ELF-1 (cell line): ENCODE results near the gene SNTG2.

Source experiments
- DNase-seq: peaks from one replicate; pipeline ENCODE4 v3.0.0-alpha.2; 2016; ENCODE audit warnings: low read depth, low spot score

Gene SNTG2

DNA sequence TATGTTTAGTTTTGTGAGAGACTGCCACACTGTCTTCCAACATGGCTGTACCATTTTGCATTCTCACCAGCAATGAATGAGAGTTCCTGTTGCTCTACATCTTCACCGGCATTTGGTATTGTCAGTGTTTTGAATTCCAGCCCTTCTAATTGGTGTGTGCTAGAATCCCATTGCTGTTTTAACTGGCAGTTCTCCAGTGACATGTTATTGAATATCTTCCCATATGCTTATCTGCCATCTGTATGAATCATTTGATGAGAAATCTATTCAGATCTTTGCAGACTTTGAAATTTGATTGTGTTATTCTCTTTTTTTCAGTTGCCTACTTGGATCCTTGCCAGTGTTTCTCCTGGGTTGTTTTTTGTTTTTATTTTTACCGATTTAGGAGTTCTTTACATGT, 99.0 kb downstream of the SNTG2 start:
- no peak for DNase-seq

DNA sequence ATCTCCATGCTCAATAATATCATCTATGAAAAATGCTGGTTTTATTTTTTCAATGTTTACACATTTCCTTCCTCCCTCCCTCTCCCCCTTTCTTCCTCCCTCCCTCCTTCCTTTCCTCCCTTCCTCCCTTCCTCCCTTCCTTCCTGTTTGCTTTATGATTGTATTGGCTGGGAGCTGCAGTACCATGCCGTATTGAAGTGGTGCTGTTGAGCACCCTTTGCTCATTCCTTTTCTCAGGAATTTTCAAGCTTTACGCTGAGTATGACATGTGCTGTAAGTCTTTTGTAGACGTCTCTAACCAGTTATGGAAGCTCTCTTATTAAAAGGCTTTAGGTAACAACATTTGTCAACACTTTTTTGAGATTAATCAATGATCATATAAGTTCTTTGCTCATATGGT, 100.4 kb downstream of the SNTG2 start:
- peak; percentile 34 for DNase-seq

DNA sequence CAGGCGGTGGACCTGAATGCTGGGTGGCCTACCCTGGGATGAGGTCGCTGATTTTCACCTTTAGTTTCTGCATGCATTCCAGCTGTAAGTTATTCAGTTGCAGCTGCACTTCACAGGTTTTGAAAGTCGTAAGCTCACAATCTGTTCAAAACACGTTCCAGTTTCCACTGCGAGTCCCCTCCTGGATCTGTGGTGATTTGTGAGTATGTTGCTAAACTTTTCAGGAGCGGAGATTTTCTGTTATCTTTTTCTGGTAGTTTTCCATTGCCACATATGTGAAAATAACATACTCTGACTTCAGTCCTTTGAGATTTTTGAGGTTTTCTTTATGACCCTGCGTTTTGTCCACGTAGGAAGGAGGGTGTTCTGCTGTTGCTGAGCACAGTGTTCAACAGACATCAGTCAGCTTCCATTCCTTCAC, 102.1 kb downstream of the SNTG2 start:
- no peak for DNase-seq

DNA sequence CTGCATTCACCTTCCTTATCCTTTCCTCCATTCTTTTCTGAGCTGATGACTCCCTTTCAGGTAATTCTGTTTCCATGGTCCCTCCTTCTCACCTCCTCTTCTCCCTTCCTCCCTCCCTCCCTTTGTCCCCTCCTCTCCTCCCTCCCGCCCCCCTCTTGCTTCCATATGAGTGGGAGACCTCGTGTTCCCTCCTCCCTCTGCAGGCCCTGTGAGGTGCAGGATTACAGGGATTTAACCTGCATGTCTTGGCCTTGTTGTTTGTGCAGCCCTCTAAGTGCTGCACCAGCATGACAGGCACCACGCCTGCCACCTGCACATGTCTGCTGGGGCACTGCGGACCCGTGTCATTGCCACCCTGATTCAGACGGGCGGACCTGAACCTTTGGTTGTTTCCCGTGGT, 103.1 kb downstream of the SNTG2 start:
- DNase-seq: no peak

DNA sequence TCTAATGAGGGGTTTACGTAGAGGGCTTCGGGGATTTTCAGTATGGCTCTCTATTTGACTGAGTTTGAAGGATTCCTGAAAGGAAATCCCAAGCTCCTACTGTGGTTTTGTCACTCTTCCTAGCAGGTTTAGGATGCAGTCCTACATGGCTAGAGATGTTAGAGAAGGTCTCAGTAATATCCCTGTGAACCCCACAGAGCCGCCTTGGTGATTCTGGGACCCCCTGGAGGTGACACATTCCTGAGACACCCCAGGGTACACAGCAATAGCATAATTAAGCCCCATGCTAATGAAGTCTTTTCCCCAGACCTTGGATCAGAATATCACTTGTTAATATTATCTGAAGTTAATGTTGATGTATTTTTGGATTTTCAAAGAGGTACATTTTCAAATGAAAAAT, 103.8 kb downstream of the SNTG2 start:
- no peak for DNase-seq

DNA sequence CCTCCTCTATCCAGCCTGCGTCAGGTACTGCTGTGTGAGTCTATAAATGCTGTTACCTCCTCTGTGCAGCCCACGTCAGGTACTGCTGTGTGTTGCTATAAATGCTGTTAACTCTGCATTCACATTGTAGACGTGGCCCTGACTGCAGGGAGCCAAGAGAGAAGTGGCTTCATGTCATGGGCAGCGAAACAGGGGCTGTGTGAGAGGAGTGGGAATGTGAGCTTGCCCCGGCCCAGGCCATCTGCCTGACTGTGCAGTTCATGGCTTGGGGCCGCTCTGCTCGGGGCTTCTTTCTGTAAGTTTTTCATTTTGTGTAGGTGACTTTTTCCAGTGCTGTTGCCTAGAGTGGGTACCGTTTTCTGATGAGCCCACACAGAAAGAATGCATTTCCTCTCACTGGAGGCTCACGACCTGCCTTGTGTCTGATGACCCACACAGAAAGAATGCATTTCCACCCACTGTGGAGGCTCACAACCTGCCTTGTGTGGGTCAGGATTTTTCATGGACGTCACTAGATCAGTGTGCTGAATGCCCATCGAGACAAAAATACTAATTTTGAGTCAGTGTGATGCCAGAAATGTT, 104.5 kb downstream of the SNTG2 start:
- DNase-seq: no peak

DNA sequence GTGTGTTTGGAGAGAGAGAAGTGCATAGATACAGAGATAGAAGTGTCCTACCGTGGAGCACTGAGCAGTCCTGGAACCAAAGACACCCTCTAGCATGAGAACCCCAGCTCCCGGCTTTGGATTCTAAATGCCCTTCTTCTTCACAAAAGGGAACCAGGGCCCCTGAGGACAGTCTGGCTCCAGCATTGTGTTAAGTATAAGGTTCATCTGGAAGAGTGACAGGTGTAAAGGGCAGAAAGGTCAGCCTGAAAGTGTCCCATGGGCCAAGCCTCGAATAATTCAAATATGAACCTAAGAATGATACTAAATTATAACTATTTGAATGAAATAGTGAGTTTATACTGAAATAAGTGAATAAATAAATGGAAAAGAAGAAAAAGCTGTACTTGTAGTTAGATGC, 109.7 kb downstream of the SNTG2 start:
- no peak for DNase-seq

DNA sequence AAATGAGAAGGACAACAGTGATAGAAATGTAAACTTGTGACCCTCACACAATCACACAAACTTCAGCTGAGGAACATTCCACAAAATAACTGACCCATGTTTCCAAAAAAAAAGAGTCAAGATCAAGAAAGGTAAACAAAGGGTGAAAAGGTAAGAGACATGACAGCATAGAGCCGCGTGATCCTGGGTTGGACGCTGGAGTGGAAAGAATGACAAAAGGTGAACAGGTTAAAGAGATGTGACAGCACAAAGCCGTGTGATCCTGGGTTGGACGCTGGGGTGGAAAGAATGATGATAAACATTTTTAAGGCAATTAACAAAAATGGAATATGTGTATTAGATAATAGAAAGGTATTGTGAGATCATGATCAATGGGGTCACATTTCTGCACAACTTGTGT, 110.3 kb downstream of the SNTG2 start:
- no peak for DNase-seq

DNA sequence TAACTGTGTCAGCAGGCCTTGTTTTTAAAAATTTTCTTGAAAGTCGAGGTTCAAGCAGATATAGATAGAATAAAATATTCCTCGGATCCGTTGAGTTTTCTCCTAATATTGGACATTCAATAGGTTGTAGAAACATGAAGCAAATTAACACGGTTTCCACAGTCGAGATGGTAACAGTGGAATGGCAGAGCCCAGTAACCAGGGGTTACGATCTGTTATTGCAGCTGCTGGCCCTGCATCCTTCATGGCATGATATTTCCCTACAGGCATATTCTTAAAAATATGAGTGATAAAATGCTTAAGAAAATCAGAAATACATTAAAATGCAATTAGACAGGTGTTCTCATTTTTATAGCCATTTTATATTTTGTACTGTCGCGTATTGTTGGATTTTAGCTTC, 117.6 kb downstream of the SNTG2 start:
- DNase-seq: no peak

DNA sequence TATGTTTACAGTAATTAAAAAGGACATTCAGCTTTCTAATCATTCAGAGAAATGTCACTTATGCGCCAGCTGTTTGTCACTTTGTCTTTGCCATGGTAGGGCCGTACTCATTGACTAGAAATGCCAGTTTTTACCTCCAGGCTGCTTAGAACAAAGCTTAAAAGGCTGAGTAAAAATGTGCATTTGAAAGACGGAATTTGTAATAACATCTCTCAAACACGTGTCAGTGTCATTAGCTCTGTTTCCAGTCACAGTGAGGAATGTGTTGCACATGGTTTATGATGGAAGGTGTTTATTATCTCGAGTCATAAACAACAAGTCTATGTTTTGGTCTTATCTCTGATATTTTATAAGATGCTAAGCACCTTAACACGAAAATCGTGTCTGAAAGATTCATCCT, 118.2 kb downstream of the SNTG2 start:
- no peak for DNase-seq

DNA sequence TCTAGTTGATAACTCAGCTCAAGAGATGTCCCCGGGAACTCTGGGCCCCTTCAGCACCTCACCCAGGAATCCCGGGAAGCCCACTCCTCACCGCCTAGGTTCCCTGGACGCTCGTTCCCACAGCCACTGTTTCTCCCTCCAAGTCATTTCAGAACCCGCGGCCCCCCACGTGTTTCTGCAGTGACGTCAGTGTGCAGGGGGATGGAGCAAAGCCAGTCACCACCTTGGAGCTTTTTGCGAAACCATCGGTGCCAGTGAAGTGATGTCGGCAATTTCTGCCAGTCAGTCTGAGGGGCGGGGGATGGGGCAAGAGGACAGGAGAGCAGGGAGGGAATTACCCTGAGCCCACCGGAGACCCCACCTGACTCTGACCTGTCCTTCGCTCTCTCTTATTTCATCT, 119.2 kb downstream of the SNTG2 start:
- DNase-seq: no peak

DNA sequence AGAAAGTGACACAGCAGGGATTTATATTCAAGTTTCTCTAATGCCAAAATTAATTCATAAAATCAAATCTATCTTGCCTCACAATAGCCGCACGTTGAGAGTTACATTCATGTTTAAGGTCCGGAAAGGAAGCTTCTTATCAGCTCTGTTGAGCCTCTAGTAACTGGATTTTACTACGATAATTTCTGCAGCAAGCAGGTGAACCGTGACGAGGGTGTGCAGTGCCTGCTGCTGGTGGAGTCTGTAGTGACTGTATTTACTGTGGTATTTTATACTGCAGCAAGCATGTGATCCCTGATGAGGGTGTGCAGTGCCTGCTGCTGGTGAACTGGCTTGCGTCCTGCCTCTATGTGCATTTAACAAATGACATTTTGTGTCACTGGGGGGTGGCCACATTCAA, 120.0 kb downstream of the SNTG2 start:
- no peak for DNase-seq

DNA sequence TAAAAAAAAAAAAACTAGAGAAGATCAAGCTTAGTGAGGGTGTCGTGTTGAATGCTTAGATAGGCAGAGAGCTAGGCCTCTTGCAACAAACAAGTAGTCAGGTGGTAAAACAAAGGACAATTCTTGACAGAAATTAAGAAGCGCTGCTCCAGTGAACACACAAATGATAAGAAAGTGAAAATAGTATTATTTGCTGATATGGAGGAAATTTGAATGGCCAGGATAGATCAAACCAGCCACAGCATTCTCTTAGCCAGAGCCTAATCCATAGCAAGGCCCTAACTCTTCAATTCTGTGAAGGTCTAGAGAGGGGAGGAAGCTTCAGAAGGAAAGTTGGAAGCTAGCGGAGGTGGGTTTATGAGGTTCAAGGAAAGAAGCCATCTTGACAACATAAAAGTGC, 121.0 kb downstream of the SNTG2 start:
- no peak for DNase-seq

DNA sequence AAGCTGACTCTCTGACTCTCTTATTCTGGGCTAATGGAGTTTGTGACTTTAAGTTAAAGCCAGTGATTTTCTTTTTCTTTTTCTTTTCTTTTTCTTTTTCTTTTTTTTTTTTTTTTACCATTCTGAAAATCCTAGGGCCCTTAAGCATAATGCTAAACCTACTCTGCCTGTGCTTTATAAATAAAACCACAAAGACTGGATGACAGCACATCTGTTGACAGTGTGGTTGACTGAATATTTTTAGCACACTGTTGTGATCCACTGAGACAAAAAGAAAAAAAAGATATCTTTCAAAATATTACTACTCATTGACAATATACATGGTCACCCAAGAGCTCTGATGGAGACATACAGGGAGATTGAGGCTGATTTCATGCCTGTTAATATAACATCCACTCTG, 121.6 kb downstream of the SNTG2 start:
- no peak for DNase-seq

DNA sequence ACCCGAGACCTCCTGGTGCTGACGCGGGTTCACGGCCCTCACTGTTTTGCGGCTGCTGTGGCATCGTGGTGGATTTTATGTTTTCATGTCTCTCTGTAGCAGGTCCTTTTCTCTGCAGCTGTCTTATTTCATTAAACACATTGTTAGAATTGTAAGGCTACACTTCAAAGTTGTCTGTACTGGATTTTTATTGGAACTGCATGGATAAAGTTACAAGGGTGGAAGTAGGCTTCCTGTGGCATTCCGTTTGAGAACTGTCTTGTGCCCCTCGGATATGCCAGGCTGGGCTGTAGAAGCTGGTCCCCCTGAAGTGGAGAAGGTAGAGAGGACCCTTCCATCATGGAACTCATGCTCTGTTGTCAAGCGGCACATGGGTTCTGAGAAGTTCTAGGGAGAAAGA, 127.3 kb downstream of the SNTG2 start:
- DNase-seq: no peak

DNA sequence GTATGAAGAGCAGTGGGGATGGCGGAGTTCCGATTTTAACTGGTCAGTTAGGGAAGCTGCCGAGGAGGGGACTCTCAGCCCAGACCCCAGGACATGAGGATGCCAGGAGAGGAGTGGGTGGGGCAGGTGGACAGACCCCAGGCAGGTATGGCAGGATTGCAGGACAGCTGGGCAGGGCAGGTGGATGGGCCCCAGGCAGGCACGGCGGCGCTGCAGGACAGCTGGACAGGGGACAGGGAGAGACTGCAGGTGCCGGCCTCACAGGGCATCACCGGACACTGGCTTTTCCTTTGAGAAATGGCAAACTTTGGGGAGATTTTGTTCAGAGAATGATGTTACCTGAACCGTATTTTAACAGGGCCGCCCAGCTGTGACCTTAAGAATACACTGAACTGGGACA, 127.7 kb downstream of the SNTG2 start:
- no peak for DNase-seq

DNA sequence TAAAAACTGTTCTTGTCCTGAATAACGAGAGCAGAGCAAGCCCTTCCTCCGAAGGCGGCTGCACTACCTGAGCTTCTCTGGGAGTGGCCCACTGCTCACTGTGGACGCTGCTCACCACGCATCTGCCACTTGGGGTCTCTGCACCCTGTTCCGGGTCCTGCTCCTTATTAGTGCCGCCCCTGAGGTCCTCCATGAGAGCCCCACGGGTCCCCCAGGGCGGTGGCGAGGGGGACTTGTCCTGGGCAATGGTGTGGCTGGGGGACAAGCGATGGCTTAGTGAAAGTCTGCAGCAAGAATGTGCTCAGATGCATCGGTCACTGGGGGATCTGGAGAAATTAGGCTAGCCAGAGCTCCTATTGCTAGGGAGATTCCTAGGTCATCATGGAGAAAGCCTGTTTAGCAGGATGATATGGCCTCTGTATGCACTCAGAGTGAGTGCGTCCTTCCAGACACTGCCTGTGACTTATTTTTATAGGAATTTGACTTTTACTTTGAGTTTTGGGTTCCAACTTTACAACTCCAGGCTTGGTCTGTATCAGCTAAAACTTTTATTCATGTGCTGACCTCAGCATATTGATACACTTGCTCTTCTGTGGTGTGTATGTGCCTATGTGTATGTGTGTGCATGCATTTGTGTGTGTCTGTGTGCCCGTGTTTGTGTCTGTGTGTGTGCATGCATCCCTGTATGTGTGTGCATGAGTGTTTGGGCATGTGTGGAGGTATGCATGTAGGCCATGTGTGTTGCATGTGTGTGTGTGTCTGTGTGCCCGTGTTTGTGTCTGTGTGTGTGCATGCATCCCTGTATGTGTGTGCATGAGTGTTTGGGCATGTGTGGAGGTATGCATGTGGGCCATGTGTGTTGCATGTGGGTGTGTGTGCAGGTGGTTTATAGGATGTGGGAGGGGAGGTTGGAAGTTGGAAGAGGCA, 129.5 kb downstream of the SNTG2 start:
- DNase-seq: no peak

DNA sequence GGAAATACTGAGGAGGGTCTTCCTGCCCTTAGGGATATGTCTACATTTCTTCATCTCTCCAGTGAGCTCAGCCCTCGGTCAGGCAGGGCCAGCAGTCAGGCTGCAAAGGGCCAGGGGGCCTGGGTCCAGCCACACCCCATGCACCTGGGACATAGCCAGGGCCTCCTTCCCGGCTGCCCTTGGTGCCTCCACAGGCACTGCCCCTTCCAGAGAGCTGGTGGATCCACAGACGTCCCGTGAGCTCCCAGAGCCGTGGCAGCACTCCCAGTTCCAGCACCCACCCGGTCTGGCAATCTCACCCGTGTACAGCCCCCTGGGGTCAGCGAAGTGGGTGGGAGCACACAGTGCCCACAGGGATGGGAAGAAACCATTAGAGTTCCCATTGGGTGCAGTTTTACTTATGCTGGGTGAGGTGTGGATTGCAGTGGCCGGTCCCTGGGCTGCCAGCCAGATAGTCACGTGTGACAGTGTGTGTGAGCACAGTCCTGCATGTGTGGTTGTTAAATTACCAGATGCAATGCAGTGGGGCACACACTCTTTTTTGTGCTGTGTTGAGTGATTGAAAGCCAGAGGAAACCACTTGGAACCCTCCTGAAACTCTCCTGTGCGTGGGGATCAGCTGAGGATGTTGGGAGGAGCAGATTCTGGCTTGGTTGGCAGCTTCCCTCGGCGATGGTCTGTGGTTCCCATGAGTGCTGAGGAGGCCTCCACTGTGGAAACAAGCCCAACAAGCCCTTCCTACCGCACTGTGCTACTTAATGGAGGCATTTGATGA, 131.0 kb downstream of the SNTG2 start:
- DNase-seq: no peak

DNA sequence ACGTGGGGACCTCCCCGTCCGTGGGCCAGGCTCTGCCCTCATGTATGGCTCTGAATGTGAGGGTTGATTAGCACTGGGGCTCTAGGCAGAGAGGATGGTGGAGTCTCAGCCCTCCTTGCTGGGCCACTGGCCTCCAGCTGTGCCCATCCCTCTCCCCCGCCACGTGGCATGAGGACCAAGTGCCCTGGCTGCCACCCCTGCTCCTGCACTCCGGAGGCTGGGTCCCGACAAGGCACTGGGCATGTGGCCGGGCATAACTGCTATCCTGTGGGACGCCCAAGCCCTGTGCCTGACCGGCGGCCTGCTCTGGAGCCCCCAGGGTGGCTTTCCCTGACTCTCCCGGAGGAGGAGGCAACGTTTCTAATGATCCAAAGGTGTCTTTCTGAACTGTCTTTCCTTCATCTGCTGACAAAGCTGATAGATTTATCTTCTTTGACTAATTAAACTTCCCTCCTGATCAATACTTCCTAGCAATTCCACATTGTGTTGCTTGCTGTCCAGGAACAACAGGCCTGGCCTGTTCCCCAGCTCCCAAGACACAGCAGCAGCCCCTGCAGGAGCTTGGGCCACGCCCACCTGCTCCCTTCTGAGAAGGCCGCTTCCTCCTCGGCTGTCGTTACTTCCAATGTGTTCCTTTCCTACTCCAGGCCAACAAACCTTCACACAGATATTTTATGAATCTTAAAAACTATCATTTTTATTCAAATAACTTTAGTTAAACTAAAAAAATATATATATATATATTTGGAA, 132.0 kb downstream of the SNTG2 start:
- peak; percentile 60 for DNase-seq

DNA sequence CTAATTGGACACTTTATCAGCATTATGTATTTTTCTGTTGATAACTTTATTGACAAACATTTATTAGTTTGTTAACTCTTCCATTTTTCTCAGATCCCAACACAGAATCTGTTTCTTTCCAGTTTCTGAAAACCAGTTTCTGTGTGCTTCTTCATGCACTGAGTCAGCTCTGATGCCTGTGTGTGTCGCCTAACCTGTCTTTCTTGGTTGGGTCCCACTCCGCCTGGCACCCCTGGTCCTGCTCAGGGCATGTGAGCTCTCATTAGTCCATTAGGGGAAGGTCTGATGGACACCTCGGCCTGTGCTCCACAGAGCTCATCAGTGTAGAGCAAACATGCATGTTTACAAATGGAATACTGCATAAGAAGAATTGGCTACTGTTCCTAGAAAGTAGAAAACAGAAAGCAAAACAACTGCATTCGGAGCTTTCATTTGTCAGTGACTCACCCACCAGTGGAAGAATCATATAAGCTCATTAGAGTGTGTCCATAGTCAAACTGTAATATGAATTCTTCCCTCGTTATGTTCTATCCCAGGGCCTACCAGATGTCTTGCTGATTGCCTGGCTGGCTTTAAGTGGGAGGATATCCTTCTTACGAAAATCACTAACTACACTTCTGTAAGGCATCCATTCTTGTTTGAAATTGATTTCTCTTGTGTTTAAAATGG, 137.7 kb downstream of the SNTG2 start:
- DNase-seq: no peak

DNA sequence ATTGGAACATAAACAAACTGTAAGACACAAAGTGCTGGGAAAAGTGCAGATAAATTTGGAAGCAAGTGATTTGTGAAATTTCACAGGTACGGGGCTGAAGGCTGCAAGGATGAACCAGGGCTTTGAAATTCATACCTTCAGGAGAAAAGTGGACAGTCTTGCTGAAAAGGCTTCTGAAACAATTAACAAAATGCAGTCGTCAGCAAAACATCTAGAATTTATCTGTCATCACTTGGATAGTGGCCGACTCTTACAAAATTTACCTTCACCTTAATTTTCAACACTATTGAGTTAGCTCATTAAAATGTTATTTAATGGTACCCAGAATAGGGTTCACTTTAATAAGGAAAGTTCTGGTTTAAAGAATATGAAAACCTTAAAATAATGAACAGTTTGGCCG, 138.3 kb downstream of the SNTG2 start:
- no peak for DNase-seq
